Adrenal gland (tissue), 12 donors: ENCODE data around the gene PRDX5. TPM values are rescaled to one million over a fixed set of nuclear protein-coding genes. Genes with fewer than 3 reads are reported as not detected.

Source experiments
- DNase-seq, 7 donors: peaks; one replicate each; pipeline ENCODE4 v3.0.0-alpha.2; 2019 to 2020
- H3K27ac ChIP-seq, 5 donors: fragments of 200-600 bp; sonication (generic) in 4 of 5; 1 replicate in 3 of 5; 2 replicates in 2 of 5; pipeline versions ENCODE4 v1.5.1 to v1.8.0; 2016 to 2020; ENCODE audit warnings: mild to moderate bottlenecking in 1 of 5
- H3K27me3 ChIP-seq: fragments of 200-600 bp; 2 replicates; pipeline ENCODE4 v1.8.0; 2021
- H3K36me3 ChIP-seq, 2 donors: fragments of 200-600 bp; replicated peaks in 1 of 2; 1 replicate in 1 of 2; 2 replicates in 1 of 2; pipeline versions ENCODE4 v1.5.1 to v1.8.0; 2018 to 2022
- H3K4me1 ChIP-seq, 2 donors: fragments of 200-600 bp; replicated peaks in 1 of 2; 1 replicate in 1 of 2; 2 replicates in 1 of 2; pipeline versions ENCODE4 v1.5.1 to v1.8.0; 2018 to 2021
- H3K4me3 ChIP-seq, 4 donors: fragments of 200-600 bp; sonication (generic) in 3 of 4; one replicate each; pipeline ENCODE4 v1.5.1; 2016 to 2018
- H3K9me3 ChIP-seq, 3 donors: fragments of 200-600 bp; sonication (generic) in 1 of 3; replicated peaks in 1 of 3; 1 replicate in 2 of 3; 2 replicates in 1 of 3; pipeline versions ENCODE4 v1.5.1 to v1.8.0; 2016 to 2021
- CTCF ChIP-seq, 6 experiments: fragments of 450-650 bp in 4 of 6; fragments of 200-600 bp in 2 of 6; sonication (generic) in 1 of 6; IDR thresholded peaks; 1 replicate in 5 of 6; 2 replicates in 1 of 6; pipeline versions ENCODE4 v1.5.1 to v1.8.0; 2016 to 2021; ENCODE audit warnings: antibody characterized with exemption in 6 of 6, mild to moderate bottlenecking in 2 of 6, moderate library complexity in 1 of 6
- POLR2A ChIP-seq, 2 donors: fragments of 450-650 bp; IDR thresholded peaks; one replicate each; pipeline ENCODE4 v1.6.1; 2017; ENCODE audit warnings: antibody characterized with exemption in 2 of 2, mild to moderate bottlenecking in 2 of 2, moderate library complexity in 1 of 2
- WGBS, 4 donors: extraction: QIAGEN DNeasy Blood & Tissue Kit in 2 of 4; methylation state at CpG; one replicate each; pipeline versions ENCODE4 v1.1.5 to v1.1.7; 2013 to 2017; 5-methylcytosine and 5-hydroxymethylcytosine counted together
- intact Hi-C, 2 donors: fragments of 100-400 bp; cut with DNase I; formaldehyde crosslinking; loops; one replicate each; pipeline versions ENCODE4 v1.14.1 to v1.15.0; 2022 to 2023
- polyA plus RNA-seq, 3 donors: library from polyadenylated mRNA; stranded (reverse); fragments of 200-250 nt in 2 of 3; fragments of 350-450 nt in 1 of 3; fragmentation: Illumina TruSeq in 1 of 3; extraction: RNeasy Lipid Tissue Mini Kit (QIAGEN cat#74804) in 1 of 3; gene quantifications; one replicate each; pipeline ENCODE4 v1.2.3, GENCODE V29; 2013 to 2014
- total RNA-seq, 9 donors: library from RNA; depleted of rRNA in 4 of 9; stranded (reverse); fragments of >200 nt in 4 of 9; fragments of 120-200 nt in 1 of 9; fragmentation: NEBNext Ultra II Directional in 1 of 9; extraction: Animal tissue kit (Norgen Biotek cat#: 25700) in 1 of 9; gene quantifications; one replicate each; pipeline versions ENCODE4 v1.1.0 to v1.2.4, GENCODE V29; 2013 to 2023
- donor health status: healthy with polysubstance abuse.
- donor health status: Bipolar disorder and iron deficiency.
- donor health status: DM: yes; HTN: yes; CAD: no.
- donor health status: DM: no; HTN: no; CAD: no.
- donor health status: DM: no; HTN: no; CAD: no.
- donor health status: DM: yes; HTN: yes; CAD: no.

The PRDX5 gene
- total and polyA plus RNA-seq, 12 donors, result 324 to 843 (median 478) TPM

- TF ChIP-seq CTCF (IDR thresholded peaks at IDR 0.05) (no peak), POLR2A (IDR thresholded peaks at IDR 0.05) (no peak)
- intact Hi-C loops, result no loop called here
- Histone ChIP-seq H3K4me3 (no peak overlapping the region), H3K27me3 (peaks cover 18% of the 10 kb centered on the region), H3K27ac (peak overlapping the region in 3 of 5 donors; percentile 90 to 95 (median 92)), H3K36me3 (no peaks in the 10 kb centered on the region), H3K4me1 (peaks cover 28 to 47% of the 10 kb centered on the region in 2 donors), H3K9me3 (no peaks in the 10 kb centered on the region)
- 65 to 76% (median 73%) methylated on average over 10 to 13 of the region's 13 CpGs for WGBS, 4 donors
- DNase-seq, result peak in 1 of 7 donors; percentile 56
Measured at GRCh38 chr11:64303109-64304031, 14.6 kb upstream of the PRDX5 start.

- TF ChIP-seq CTCF (IDR thresholded peaks at IDR 0.05) (no peak), POLR2A (IDR thresholded peaks at IDR 0.05) (no peak)
- Histone ChIP-seq H3K4me1 (peaks cover 28 to 45% of the 10 kb centered on the region in 2 donors), H3K9me3 (no peaks in the 10 kb centered on the region), H3K4me3 (peak overlapping the region in 1 of 4 donors; percentile 41), H3K27ac (peak overlapping the region in 4 of 5 donors; percentile 88 to 95 (median 91)), H3K36me3 (no peaks in the 10 kb centered on the region), H3K27me3 (peaks cover 13% of the 10 kb centered on the region)
- intact Hi-C loops, result no loop called here
- 39 to 65% (median 56%) methylated on average over 4 to 5 of the region's 5 CpGs for WGBS, 4 donors
- peak in 1 of 7 donors; percentile 57 for DNase-seq
Measured at GRCh38 chr11:64304032-64304315, 13.9 kb upstream of the PRDX5 start.

- H3K36me3 ChIP-seq, result no peaks in the 10 kb centered on the region
- no peaks in the 10 kb centered on the region for H3K9me3 ChIP-seq
- 0 to 1% (median 1%) methylated on average over 18 to 46 of the region's 46 CpGs for WGBS, 4 donors
- intact Hi-C loops, result no loop called here
- TF ChIP-seq CTCF (IDR thresholded peaks at IDR 0.05) (peak; percentile 79 to 94 (median 88)), POLR2A (IDR thresholded peaks at IDR 0.05) (peak in 1 of 2 donors; percentile 57)
- H3K27ac ChIP-seq, result peak overlapping the region; percentile 88 to 95 (median 90)
- H3K27me3 ChIP-seq, result peaks cover 8% of the 10 kb centered on the region
- peak; percentile 89 to 97 (median 95) for DNase-seq
- peaks cover 23 to 40% of the 10 kb centered on the region in 2 donors for H3K4me1 ChIP-seq
- peak overlapping the region in 3 of 4 donors; percentile 41 to 91 (median 48) for H3K4me3 ChIP-seq
Measured at GRCh38 chr11:64304316-64305072, 13.4 kb upstream of the PRDX5 start.

- DNase-seq, result peak; percentile 99 to 100 (median 100)
- H3K9me3 ChIP-seq, result no peaks in the 10 kb centered on the region
- H3K27me3 ChIP-seq, result peaks cover 1% of the 10 kb centered on the region
- H3K36me3 ChIP-seq, result no peaks in the 10 kb centered on the region
- peaks cover 16 to 33% of the 10 kb centered on the region in 2 donors for H3K4me1 ChIP-seq
- 0 to 1% (median 0%) methylated on average over 11 to 79 of the region's 81 CpGs for WGBS, 4 donors
- no peak for TF ChIP-seq CTCF (IDR thresholded peaks at IDR 0.05)
- peak; percentile 56 to 77 for TF ChIP-seq POLR2A (IDR thresholded peaks at IDR 0.05)
- intact Hi-C loops, result no loop called here
- H3K27ac ChIP-seq, result peak within 1 kb of the TSS; percentile 88 to 96 (median 90)
- H3K4me3 ChIP-seq, result peak within 1 kb of the TSS; percentile 41 to 91 (median 62)
Measured at GRCh38 chr11:64305075-64305690, 12.7 kb upstream of the PRDX5 start, which contains the start of gene ESRRA. Gene ESRRA, plus strand, starts transcription at chr11:64305524. Its CDS starts 1,656 bp downstream, at chr11:64307180.
